GM19328 (cell line): ENCODE measurements around the gene ZNF23.

Experiments
- ATAC-seq: cut with Tn5 transposase; IDR thresholded peaks from one replicate; pipeline ENCODE4 v1.9.1; 2021; ENCODE audit warnings: mild to moderate bottlenecking, moderate library complexity; ENCODE audit not compliant: unreplicated experiment

Gene ZNF23

GRCh38 chr16:71399801-71400563, 62.1 kb downstream of the ZNF23 start:
- ATAC-seq, result no peak
